ENCODE data around the gene TTN.

GRCh38 chr2:178776751-178777150 is 30.5 kb downstream of the TTN start:
- no peak for TF ChIP-seq POLR2A (IDR thresholded peaks at IDR 0.05; ENCODE audit: low read length)
- TF ChIP-seq GATA1 (IDR thresholded peaks at IDR 0.05; ENCODE audit: low read depth, low read length) = no peak

All from erythroblast (primary cell).